Peyer's patch (tissue), 4 donors: ENCODE data around the gene SLC44A4. TPM values are rescaled to one million over a fixed set of nuclear protein-coding genes. Genes with fewer than 3 reads are reported as not detected.

ENCODE experiments used
- DNase-seq, 3 donors: peaks; one replicate each; pipeline ENCODE4 v3.0.0-alpha.2; 2017 to 2019
- H3K27ac ChIP-seq, 4 donors: fragments of 200-600 bp; sonication (generic); one replicate each; pipeline ENCODE4 v1.5.1; 2016 to 2019
- H3K27me3 ChIP-seq, 2 donors: fragments of 200-600 bp; sonication (generic); one replicate each; pipeline ENCODE4 v1.5.1; 2019
- H3K36me3 ChIP-seq, 3 donors: fragments of 200-600 bp; sonication (generic); one replicate each; pipeline ENCODE4 v1.5.1; 2016 to 2019
- H3K4me1 ChIP-seq, 4 donors: fragments of 200-600 bp; sonication (generic); one replicate each; pipeline ENCODE4 v1.5.1; 2016 to 2019
- H3K4me3 ChIP-seq, 4 donors: fragments of 200-600 bp; sonication (generic); 1 replicate in 3 of 4; 2 replicates in 1 of 4; pipeline ENCODE4 v1.5.1; 2016 to 2019; ENCODE audit warnings: mild to moderate bottlenecking in 1 of 4
- H3K9me3 ChIP-seq, 4 donors: fragments of 200-600 bp; sonication (generic); one replicate each; pipeline ENCODE4 v1.5.1; 2016 to 2019; ENCODE audit warnings: mild to moderate bottlenecking in 1 of 4
- CTCF ChIP-seq, 6 experiments: fragments of 450-650 bp in 4 of 6; fragments of 200-600 bp in 2 of 6; sonication (generic) in 1 of 6; IDR thresholded peaks; one replicate each; pipeline ENCODE4 v1.5.1; 2017 to 2019; ENCODE audit warnings: antibody characterized with exemption in 6 of 6, mild to moderate bottlenecking in 3 of 6, moderate library complexity in 1 of 6
- POLR2A ChIP-seq, 2 donors: fragments of 450-650 bp; IDR thresholded peaks; one replicate each; pipeline ENCODE4 v1.5.1; 2017; ENCODE audit warnings: antibody characterized with exemption in 2 of 2, mild to moderate bottlenecking in 2 of 2, moderate library complexity in 2 of 2
- total RNA-seq, 4 donors: library from RNA; depleted of rRNA; stranded (reverse); fragments of >200 nt; gene quantifications; one replicate each; pipeline ENCODE4 v1.1.0, GENCODE V29; 2016

The SLC44A4 gene
- total RNA-seq, 4 donors from 2014 or later = 64.4 to 508 (median 436) TPM

- Histone ChIP-seq H3K4me3 (peak overlapping the region; percentile 85 to 98 (median 91)), H3K27me3 (no peaks in the 10 kb centered on the region), H3K36me3 (peaks cover 0 to 35% (median 0%) of the 10 kb centered on the region in 3 donors), H3K9me3 (no peaks in the 10 kb centered on the region), H3K4me1 (peaks cover 0 to 30% (median 10%) of the 10 kb centered on the region in 4 donors), H3K27ac (peak overlapping the region; percentile 82 to 94 (median 82))
- TF ChIP-seq CTCF (IDR thresholded peaks at IDR 0.05) = no peak
- TF ChIP-seq POLR2A (IDR thresholded peaks at IDR 0.05) = no peak
- no peak for DNase-seq
Observed at GRCh38 chr6:31896856-31897611, 18.2 kb upstream of the SLC44A4 start.

DNA sequence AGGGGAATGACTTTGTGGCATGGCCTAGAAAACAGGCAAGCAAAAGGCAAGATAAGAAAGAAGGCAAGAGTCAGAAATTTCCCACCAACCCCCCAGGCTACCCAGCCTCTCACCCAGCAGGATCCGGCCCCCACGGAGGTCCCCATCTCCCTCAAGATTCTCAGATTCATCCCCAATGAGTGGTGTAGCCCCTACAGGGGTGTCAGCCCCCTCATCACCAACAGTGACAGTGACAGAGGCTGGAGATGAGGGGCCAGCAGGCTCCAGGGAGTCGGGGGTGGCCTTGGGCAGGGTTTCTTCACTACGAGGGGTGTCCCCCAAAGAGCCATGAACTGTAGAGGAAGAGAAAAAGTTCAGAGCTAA is 17.7 kb upstream of the SLC44A4 start:
- no peak for DNase-seq

GRCh38 chr6:31892821-31893220 is 14.0 kb upstream of the SLC44A4 start:
- Histone ChIP-seq H3K36me3 (peaks cover 0 to 70% (median 0%) of the 10 kb centered on the region in 3 donors), H3K27ac (no peak overlapping the region), H3K4me3 (no peak overlapping the region), H3K9me3 (no peaks in the 10 kb centered on the region), H3K27me3 (no peaks in the 10 kb centered on the region), H3K4me1 (peaks cover 0 to 8% (median 3%) of the 10 kb centered on the region in 4 donors)
- no peak for DNase-seq
- TF ChIP-seq CTCF (IDR thresholded peaks at IDR 0.05) (no peak), POLR2A (IDR thresholded peaks at IDR 0.05) (no peak)

More for the DNA sequence above, 17.7 kb upstream of the SLC44A4 start:
- H3K36me3 ChIP-seq = peaks cover 0 to 40% (median 0%) of the 10 kb centered on the region in 3 donors
- peaks cover 0 to 30% (median 10%) of the 10 kb centered on the region in 4 donors for H3K4me1 ChIP-seq
- no peaks in the 10 kb centered on the region for H3K27me3 ChIP-seq
- TF ChIP-seq POLR2A (IDR thresholded peaks at IDR 0.05) = no peak
- no peak for TF ChIP-seq CTCF (IDR thresholded peaks at IDR 0.05)
- no peaks in the 10 kb centered on the region for H3K9me3 ChIP-seq
- peak overlapping the region; percentile 82 to 94 (median 82) for H3K27ac ChIP-seq
- H3K4me3 ChIP-seq = peak overlapping the region; percentile 85 to 98 (median 91)

- Histone ChIP-seq H3K9me3 (no peaks in the 10 kb centered on the region), H3K36me3 (peaks cover 0 to 90% (median 0%) of the 10 kb centered on the region in 3 donors), H3K4me3 (no peak overlapping the region), H3K27ac (no peak overlapping the region), H3K4me1 (no peaks in the 10 kb centered on the region), H3K27me3 (no peaks in the 10 kb centered on the region)
- TF ChIP-seq CTCF (IDR thresholded peaks at IDR 0.05) (no peak), POLR2A (IDR thresholded peaks at IDR 0.05) (no peak)
- no peak for DNase-seq
Observed at GRCh38 chr6:31889331-31889972, 10.7 kb upstream of the SLC44A4 start.

DNA sequence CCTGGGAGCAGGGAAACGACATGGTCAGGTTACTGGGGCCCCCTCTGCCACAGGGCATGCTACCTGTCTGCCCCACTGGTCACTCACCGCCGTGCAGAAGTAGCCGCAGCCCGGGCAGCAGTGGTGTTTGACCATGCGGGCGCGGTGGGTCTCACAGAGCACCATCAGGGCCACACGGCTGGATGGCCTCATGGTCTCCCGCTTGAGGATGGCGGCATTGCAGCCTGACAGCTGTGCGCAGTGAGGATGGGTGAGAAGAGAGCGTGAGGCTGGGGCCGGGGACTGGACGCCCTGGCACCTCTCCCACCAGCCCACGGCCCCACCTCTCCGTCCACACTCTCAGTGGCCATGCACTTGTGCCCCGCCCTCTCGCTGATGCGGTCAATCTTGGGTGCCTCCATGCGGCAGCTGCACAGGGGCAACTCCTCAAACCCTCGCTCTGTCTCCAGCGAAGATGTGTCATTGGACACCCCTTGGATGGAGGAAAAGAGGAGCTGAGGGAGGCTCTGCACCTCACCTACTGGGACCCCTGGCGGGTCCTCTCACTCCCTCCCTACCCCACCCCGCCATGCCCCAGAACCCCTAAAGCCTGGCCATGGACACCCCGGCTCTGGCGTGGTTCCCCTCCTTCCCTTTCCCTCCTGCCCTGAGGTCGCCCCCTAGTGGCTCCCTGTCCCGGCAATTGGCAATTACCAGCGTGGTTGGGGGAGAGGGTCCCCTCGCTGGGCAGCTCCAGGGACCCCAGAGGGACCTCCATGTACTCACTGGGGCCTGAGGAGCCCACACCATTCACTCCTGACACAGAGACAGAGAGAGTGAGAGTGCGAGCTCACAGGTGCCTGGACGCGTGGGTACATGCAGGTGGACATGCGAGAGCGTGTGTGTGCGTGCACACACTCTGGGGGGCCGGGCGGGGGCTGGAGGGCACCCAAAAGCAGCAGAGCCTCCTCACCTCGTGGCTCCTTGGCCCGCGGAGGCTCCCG is 9.8 kb upstream of the SLC44A4 start:
- no peaks in the 10 kb centered on the region for H3K9me3 ChIP-seq
- H3K4me3 ChIP-seq = no peak overlapping the region
- TF ChIP-seq POLR2A (IDR thresholded peaks at IDR 0.05) (no peak), CTCF (IDR thresholded peaks at IDR 0.05) (peak in 4 of 6 experiments; percentile 52 to 75 (median 64))
- H3K27ac ChIP-seq = no peak overlapping the region
- no peaks in the 10 kb centered on the region for H3K4me1 ChIP-seq
- DNase-seq = peak in 2 of 3 donors; percentile 65 to 72
- peaks cover 0 to 92% (median 0%) of the 10 kb centered on the region in 3 donors for H3K36me3 ChIP-seq
- no peaks in the 10 kb centered on the region for H3K27me3 ChIP-seq
